GM10266 (cell line): ENCODE results near the gene DIDO1.
A peak's percentile ranks its signal among the peaks of the same experiment; 100 is the strongest.

Experiments
- DNase-seq: peaks from one replicate; pipeline ENCODE4 v3.0.0; 2012; ENCODE audit errors: extremely low spot score
- TF ChIP-seq, protein P1 (sequence below): IDR thresholded peaks from 2 replicates; pipeline ENCODE4 v1.5.1; 2012; ENCODE audit warnings: mild to moderate bottlenecking, low read depth; ENCODE audit not compliant: control insufficient read depth, insufficient read depth; ENCODE audit errors: missing control alignments

Gene DIDO1

DNA sequence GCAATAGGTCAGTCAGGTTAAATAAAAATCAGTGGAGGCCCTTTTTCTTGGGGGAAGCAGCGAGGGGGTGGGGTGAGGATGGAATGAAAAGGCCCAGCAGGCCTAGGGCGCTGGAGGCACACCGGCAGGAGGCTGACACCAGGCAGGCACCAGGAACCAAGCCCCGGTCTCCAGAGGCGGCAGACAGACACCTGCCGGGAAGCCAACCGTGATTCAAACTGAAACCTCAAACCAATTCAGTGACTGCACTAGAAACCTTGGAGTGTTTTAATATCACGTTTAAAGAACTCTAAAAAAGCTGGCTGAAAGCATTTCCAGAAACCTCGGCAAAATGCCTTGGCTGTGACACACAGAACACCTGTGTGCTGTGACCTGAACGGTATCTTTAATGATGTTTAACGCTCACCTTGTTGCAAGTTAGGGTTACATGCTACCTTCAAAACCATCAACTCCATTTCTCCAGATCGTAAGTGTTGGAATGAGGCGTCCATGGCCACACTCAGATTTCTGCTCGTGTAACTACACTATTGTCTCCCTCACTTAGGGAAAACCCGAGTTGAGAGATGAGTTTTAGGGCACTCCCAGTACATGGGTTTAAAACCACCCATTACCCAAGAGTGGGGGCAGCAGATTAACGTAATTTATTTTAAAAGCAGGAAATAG lies 27.2 kb downstream of the DIDO1 start:
- DNase-seq = peak; percentile 73
- TF ChIP-seq, protein P1, sequence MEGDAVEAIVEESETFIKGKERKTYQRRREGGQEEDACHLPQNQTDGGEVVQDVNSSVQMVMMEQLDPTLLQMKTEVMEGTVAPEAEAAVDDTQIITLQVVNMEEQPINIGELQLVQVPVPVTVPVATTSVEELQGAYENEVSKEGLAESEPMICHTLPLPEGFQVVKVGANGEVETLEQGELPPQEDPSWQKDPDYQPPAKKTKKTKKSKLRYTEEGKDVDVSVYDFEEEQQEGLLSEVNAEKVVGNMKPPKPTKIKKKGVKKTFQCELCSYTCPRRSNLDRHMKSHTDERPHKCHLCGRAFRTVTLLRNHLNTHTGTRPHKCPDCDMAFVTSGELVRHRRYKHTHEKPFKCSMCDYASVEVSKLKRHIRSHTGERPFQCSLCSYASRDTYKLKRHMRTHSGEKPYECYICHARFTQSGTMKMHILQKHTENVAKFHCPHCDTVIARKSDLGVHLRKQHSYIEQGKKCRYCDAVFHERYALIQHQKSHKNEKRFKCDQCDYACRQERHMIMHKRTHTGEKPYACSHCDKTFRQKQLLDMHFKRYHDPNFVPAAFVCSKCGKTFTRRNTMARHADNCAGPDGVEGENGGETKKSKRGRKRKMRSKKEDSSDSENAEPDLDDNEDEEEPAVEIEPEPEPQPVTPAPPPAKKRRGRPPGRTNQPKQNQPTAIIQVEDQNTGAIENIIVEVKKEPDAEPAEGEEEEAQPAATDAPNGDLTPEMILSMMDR = no peak

DNA sequence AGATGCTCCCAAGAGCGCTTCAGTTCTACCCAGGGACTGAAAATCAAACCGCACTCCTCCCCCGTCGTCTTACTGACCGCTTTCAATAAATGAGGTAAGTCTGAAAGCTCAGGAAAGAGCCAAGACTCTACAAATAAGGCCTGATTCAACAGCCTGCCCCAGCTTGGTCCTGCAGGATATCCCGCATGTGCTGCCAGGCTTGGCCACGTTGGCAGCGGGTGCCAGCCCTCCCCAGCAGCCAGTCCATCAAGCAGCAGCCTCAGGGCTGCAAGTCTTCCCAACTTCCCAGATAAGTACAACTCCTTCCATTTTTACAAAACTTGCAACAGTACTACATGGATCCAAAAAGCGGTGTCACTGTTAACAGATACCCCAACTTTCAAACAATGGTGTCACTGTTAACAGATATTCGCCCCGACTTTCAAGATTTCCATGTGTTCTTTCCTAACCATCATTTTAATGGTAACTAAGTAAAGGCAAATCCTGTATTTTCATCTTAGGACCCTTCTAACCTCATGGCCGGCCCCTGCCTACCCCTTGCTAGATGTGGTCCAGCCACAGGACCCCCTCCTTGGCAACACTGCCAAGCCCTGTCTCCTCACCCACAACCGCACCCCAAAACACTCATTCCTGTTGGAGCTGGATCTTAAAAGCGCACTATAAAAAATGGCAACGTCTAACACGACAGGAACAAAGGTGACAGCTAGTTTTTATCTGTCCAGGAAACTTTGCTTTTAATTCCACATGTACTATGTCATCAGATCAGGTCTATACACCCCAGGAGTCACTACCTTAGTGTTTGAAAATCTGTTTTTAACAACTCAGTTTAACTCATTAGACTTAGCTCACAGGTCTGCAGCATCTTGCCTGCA lies 28.0 kb downstream of the DIDO1 start:
- TF ChIP-seq, protein P1 = no peak
- DNase-seq = no peak

DNA sequence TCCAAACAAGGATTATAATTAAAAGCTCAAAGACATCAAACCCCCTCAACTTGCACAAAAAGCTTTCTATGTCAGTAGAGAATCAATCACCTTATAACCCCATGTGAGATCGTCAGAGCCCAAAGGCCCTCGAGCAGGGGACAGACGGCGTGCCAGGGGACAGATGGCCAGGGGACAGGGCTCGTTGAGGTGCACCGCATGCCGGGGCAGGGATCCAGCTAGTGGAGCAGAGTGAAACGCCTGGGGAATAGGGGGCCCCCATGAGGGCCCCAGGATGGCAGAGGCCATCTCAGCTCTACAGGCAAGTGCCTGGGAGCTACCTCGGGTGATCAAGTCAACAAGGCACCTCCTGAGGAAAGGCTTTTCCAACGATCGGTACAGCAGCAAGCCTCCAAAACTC lies 28.6 kb downstream of the DIDO1 start:
- TF ChIP-seq, protein P1 = no peak
- DNase-seq = no peak

DNA sequence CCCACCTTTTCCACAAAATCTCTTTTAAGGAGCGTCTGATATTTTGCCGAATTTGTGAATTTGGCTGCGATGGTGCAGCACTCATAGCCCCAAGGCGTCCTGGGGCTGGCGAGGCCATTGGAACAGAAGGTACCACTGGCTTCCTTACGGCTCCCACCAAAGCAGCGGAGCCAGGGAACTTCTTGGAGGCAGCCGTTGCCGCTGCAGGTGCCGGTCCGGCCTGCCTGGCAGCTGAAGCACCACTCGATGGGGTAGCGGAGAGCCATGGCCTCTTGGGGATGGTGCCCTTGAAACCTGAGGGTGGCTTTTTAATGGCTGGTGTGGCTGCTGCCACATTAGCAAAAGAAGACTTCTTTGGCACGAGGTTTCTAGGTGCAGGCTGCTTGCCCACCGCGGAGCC lies 29.8 kb downstream of the DIDO1 start:
- DNase-seq = no peak
- TF ChIP-seq, protein P1 = no peak

DNA sequence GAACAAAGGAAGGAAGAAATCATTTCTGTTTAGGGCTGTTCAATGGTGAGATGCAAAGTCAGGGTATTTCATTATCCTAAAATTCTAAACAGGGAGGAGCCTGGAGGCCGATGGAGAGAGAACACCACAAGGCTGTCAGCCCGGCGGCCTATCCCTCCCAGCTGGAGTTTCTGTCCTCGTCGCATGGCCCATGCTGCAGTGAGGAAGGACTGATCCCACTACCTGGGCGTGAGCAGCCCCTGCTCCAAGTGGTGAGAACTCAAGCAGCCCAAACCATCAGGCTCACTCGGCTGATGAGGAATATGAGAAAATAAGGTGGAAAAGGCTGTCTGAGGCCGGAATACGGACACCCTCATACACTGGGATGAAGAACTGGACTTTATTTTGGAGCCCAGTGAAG lies 30.8 kb downstream of the DIDO1 start:
- TF ChIP-seq, protein P1 = no peak

DNA sequence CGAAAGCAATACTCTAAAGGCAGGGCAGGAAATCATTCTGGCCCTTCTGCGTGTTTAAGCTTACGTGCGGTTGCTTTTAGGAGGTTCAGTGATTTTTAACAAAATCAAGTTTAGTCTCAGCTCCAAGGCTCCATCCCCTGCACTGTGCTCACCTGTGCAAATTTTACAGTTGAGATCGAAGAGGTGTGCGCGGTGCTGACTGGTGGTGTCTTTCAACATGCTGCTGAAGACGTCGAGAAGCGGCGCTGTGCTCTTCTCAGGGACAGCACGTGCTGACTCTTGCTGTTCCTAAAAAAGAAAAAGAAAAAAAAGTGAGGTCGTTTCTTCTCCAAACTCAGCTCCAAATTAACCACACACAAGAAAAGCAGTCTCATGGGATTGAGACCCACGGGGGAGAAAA lies 32.0 kb downstream of the DIDO1 start:
- DNase-seq = no peak
- TF ChIP-seq, protein P1 = no peak

More for the DNA sequence above, 30.8 kb downstream of the DIDO1 start:
- DNase-seq = no peak

DNA sequence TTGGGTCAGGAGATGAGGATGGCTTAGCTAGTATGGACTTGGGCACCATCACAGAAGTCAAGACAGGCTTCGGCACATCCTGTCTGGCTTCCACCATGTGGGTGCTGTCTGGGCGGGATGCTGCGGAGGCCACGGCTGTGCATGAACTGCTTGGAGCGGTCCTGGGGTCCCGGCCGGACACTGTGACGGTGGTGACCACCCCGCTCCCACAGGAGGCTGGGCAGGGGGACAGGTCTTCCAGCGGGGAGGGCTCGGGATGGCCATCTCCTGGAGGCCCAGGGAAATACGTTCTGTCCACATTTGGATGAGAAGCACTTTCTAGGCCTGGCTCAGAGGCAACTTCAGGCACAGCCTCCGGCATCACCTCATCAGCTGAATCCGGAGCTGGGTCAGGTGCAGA lies 32.6 kb downstream of the DIDO1 start:
- TF ChIP-seq, protein P1 = no peak
- no peak for DNase-seq
